ENCODE measurements around the gene RFNG.

RFNG gene

DNA sequence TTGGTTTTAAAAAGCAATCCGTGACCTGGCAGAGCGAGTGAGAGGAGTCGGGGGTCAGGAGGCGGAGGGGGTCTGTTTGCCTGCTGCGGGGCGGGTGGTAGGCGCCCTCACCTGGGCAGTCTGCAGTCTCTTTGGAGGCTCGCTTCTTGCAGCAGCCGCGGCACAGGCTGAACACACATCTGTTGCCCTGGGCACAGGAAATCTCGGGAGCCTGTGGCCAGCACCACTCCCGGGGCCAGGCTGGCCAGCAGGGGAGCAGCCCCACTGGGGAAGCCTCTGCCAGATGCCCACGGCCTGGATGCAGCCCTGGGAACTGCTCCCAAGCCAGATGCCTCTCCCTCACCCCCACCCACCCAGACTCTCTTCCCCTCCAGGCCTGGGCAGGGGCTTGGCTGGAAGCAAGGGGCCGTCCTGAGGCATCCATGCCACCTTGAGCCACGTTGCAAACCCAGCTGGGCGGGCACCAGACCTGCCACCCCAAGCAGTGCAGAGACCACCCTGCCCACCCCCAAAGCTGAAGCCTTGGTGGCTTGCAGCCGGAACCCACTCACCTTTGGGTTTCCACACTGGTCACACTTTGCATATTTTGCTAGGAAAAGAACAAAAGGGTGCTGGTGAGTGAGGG is 6.7 kb upstream of the RFNG start:
- no peak for DNase-seq (ENCODE audit: low read depth)

DNA sequence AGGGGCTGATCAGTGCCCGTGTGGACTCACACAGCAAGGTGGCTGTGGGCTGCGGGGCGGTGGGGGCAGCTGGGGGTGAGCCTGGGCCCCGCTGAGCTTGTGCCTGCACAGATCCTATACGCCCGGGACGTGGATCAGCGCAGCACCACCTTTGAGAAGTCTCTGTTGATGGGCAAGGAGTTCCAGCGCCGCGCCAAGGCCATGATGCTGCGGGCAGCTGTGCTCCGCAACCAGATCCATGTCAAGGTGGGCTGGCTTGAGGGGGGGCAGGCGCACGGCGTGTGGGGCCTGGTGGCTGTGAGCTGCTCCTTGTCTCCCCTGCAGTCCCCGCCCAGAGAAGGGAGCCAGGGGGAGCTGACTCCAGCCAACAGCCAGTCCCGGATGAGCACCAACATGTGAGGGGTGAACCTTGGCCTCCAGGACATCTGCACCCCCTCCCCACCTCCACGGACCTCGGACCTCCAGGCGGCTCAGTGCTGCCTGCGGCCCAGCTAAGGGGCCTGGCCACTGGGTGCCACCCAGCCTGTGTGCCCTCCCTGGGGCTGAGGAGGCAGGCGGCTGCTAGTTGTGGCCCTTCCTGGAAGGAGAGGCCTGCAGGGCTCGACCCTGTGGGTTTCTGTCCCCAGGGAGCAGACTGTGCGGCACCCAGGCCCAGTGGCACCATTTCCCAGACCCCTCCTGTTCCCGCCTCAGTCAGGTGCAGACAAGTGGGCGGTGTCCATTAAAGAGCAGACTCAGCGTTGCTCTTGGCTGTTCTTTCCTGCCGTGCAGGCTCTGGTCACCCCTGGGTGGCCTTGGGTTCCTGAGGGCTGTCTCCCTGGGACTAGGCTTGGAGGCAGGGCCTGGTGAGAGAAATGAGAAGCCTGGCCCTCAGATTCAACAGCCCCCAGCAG is 5.4 kb upstream of the RFNG start:
- DNase-seq (ENCODE audit: low read depth): no peak

DNA sequence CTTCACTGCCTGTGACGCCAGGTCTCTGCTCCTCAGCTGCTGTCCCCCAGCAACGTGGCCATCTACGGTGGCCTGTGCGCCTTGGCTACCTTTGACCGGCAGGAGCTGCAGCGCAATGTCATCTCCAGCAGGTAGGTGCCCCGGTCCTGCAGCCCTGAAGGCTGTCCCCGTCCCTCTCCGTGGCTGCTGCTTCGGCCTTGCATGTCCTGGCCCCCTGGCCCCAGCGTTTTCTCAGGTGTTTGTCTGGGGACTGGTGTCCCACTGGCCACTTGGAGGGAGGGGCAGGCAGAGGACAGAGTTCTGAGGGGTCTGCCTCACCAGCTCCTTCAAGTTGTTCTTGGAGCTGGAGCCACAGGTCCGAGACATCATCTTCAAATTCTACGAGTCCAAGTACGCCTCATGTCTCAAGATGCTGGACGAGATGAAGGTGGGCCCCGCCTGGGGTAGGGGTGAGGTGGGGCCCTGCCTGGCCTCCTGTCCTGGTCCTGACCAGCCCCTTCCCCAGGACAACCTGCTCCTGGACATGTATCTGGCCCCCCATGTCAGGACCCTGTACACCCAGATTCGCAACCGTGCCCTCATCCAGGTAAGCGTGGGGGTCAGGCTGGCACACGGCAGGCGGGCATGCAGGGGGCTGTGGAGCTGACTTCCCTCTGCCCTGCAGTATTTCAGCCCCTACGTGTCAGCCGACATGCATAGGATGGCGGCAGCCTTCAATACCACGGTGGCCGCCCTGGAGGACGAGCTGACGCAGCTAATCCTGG is 4.5 kb upstream of the RFNG start:
- no peak for DNase-seq (ENCODE audit: low read depth)

DNA sequence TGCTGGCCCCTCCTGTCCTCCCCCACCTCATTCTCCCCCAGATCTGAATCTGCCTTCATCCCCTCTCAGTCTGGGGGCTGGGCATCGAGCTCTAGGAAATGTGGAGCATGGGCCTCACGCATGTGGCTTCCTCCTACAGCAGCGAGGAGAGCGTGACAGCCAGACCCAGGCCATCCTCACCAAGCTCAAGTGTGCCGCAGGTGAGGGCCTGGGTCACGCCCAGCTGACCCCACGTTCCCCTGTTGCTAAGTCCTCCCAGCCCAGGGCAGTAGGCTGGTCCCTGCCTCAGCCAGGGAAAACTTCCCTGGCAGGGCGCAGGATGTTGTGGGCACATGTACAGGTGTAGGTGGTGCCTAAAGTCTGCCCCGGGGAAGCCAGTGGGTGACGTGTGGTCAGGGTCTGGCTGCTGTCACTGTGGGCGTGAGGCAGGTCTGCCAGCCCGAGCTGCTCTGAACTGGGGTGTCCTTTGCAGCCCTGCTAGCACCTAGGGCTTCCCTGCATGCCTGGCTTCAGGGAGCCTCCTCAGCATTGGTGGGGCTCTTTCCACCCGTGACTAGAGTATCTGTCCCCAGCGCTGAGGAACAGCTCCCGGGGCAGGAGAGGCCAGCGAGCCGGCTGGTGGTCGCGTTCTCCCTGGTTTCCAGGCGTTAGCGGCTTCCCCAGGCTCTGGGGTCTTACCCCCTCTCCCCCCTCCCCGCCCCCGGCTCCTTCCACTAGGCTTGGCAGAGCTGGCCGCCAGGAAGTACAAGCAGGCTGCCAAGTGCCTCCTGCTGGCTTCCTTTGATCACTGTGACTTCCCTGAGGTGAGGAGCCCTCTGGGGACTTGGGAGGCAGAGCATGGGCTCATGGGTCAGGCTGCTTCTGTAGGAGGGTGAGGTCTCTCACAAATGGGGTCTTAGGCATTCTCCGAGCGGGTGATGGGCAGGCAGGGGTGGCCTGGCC is 3.7 kb upstream of the RFNG start:
- no peak for DNase-seq (ENCODE audit: low read depth)

DNA sequence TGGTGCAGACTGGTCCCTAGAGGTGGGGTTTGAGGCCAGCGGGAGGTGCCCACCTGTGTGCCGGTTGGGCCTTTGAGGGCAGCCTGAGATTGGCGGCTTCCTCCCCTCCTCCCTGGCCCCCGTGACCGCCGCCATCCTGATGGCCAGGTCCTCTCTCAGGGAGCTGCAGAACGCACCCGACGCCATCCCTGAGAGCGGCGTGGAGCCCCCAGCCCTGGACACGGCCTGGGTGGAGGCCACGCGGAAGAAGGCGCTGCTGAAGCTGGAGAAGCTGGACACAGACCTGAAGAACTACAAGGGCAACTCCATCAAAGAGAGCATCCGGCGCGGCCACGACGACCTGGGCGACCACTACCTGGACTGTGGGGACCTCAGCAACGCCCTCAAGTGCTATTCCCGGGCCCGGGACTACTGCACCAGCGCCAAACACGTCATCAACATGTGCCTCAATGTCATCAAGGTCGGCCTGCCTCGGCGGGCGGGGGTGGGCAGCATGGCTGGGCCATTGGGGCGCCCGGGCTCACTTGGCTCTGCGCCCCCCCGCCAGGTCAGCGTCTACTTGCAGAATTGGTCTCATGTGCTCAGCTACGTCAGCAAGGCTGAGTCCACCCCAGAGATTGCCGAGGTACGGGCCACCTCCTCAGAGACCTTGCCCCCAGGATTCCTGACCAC is 2.9 kb upstream of the RFNG start:
- no peak for DNase-seq (ENCODE audit: low read depth)

DNA sequence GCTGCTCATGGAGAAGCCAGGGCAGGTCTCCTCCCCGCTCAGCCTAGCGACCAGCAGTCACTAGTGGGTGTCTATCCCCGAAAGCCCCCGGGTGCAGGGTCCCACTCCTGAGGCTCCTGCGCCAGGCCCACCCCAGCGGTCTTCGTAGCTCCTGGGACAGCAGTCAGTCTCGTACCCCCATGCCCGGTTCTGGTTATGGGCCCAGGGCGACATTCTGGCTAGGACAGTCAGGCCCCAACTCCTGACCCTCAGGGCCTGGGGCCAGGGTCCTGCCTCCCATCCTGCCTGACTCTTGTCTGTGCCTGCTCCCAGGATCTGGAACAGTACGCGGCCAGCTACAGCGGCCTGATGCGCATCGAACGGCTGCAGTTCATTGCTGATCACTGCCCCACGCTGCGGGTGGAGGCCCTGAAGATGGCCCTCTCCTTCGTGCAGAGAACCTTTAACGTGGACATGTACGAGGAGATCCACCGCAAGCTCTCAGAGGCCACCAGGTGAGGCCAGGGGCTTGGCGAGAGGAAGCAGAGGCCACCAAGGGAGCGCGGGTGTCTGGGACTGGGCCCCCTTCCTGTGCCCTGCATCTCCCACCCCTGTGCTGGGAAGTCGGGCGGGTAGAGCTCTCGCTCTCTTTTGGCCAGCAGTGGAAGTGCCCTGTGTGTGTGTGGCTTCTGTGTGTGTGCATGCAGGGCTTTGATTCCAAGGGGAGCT is 2.1 kb upstream of the RFNG start:
- DNase-seq (ENCODE audit: low read depth): no peak

DNA sequence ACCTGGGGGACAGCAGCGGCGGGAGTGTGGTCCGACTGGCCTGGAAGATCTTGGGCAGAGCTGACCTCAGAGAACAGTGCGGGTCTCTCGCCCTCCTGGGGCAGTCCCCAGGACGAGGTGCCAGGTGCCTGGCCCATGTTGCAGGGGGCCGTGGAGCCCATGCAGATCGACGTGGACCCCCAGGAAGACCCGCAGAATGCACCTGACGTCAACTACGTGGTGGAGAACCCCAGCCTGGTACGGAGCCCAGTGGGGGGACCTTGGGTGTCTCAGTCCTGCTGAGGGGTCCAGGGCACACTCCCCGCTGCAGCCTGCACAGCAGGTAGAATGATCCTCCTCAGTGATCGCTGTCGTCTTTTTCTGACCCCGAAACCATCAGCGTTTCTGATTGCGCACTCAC is 1.5 kb upstream of the RFNG start:
- DNase-seq (ENCODE audit: low read depth): no peak

DNA sequence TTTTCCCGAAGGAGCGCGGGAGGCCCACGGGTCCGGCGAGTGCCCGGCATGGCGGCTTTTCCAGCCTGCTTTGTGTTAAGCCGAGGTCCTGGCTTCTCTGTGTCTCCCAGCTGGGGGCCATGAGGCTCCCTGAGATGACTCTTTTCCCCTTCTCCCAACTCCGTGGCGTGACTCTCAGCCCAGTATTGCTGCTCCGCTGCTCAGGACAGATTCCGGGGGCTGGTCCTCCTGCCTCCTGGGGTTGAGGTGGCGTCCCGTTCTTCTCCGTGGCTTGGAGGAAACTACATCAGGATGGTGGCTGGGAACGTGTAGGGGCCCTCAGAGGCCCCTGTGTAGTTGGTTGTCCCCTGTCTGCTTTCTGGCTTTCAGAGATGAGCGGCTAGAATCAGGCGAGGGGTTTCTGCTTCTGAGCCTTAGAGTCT is 1.0 kb upstream of the RFNG start:
- DNase-seq (ENCODE audit: low read depth): no peak

DNA sequence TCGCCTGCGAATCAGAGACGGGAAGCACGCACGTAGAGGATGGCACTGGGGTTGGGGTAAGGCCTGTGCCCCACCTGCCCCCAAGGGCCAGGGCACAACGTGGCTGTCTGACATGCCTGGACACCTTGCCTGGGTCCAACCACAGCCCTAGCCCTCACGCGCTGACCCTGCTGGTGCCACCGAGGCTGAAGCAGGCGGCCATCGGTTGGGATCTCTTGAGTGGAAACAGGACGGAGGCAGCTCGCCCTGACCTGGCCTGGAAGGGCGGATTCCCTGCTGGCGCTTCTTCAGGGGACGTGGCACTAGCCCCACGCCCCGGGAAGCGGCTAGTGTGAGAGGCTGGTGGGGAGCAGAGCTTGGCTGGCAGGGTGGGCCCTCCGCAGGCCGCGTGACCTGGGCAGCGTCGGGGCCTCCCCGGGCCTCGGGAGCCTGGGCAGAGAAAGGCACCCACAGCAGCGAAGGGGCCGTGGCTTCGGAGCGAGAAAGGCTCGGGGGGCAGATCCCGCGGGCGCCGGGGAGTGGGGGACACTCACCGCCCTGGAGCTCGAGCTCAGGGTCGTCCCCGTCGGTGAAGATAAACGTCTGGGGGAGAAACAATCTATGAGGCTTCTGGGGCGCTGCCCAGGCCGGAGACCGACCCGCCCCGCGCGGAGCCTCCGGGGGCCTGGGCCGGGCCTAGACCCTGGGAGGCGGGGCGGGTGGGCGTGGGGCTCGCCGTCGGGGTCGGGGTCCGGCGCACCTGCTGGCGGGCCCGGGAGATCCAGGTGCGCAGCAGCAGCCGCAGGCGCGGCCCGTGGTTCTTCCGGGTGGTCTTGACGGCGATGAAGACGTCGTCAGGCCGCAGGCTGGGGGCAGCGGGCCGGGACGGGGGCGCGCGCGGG is 610 bp downstream of the RFNG start:
- no peak for DNase-seq (ENCODE audit: low read depth)

DNA sequence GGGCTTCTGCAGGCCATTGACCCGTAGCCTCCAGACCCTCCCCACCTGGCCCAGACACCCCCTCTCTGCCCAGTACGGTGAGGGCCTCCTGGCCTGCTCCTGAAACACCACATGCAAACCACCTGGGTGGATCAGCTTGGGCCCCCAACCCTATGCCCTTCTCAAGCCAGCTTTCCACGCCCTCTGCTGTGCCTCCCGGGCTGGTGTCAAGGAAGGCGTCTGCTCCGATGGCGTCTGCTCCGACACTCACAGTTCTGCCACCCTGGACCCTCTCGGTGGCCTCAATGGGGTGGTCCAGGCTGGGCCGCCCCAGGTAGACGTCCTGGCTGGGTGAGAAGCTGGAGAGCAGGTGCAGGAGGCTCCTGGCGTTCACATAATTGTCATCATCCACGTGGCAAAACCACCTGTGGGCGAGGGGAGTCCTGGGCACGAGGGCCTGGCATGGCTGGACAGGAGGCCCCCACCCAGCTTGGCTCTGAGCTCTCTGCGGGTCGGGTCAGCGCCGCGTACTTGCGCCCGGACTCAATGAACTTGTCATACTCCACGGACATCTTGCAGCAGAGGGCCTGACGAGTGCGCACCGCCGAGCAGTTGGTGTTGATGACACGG is 1.4 kb downstream of the RFNG start:
- DNase-seq (ENCODE audit: low read depth): no peak

DNA sequence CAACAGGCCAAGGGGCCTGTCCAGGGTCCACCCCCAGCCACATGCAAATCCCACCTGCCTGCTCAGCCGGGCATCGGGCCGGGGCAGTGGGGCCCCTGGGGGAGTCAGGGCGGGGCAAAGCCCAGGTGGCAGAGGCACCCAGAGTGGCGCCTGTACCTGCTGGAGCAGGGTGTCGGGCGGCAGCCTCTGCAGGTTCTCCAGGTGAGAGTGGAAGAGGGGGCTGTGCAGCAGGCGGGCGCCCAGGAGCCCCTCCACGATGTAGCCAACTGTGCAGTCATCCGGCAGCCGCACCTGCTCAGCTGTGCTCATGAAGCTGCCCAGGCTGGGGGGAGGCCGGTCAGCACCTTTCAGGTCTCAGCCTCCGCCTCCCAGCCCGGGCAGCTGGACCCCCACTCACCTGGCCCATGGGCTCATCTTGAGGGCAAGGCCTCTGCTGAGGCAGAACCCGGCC is 2.1 kb downstream of the RFNG start:
- DNase-seq (ENCODE audit: low read depth): no peak

DNA sequence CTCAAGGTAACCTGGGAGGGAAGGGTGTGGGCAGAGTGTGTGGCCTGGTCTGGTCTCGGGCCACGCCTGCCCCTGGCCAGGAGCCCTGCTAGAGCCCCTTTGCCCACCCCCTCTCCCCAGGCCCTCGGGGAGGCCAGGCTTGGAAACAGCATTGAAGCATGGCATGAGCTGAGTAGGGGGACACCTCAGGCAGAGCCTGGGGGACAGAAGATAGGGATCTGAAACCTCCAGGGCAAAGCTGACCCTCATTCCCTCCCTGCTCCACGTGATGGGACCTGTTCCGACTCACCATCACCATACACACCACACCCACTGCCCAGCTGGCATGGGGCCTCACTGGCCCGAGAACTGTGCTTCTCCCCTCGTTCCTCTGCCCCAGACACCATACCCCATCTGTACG is 2.5 kb downstream of the RFNG start:
- no peak for DNase-seq (ENCODE audit: low read depth)

DNA sequence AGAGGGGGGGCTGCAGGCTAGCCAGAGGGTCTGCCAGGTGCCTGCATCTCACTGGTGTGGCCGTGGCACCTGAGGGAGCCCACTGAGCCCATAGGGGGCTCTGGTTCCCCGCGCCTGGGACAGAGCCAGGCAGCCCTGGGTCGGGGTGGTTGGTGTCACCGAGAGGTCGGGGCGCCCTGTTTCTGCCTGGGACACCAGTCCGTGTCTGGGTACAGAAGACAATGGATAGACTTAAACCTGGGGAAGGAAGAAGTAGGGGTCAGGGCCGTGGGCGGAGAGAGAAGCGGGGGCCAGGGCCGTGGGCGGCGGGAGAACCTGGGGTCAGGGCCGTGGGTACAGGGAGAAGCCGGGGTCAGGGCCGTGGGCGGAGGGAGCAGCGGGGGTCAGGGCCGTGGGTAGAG is 3.0 kb downstream of the RFNG start:
- no peak for DNase-seq (ENCODE audit: low read depth)

DNA sequence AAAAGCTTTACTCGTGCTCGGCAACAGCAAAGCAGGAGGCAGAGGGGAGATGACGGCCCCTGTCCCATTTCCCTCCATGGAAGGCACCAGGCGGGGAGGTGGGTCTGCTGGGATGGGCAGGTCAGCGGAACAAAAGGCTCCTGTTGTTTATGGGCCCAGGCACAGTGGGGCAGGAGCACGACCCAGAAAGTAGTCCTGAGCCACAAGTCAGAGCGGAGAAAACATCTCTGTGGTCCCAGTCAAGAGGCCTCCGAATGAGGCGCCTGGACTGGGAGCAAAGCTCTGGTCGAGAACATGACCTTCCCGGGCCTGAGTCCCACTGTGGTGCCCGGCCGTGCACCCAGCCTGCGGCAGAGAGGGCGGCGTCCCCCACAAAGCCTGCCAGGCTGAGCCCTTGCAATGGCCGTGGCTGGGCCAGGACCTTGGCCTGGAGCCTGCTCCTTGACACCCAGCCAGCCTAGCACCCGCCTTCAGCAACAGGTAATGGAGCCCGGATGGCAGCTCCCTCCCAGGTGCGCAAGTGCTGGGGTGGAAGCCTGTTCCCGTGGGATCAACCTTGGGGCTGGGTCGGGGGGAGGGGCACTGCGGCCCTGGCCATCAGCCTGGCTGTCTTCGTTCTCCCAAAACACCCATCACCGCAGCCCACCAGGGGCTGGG is 3.6 kb downstream of the RFNG start:
- DNase-seq (ENCODE audit: low read depth): no peak

DNA sequence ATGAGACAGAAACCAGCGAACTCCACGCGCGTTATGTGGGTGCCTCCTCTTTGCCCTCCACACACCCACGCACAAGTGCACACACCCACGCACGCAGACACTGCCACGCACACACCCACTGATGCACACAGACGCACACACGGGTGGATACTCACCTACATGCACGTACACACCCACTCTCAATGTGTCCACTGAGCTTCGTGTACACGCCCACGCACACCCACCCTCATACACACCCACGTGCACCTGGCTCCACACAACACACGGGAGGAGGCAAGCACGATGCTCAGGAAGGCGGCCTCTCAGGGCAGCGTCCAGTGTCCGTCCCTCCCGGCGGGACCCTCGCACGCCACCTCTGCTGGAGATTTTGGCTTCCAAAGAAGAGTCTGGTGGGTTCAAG is 4.2 kb downstream of the RFNG start:
- DNase-seq (ENCODE audit: low read depth): no peak

DNA sequence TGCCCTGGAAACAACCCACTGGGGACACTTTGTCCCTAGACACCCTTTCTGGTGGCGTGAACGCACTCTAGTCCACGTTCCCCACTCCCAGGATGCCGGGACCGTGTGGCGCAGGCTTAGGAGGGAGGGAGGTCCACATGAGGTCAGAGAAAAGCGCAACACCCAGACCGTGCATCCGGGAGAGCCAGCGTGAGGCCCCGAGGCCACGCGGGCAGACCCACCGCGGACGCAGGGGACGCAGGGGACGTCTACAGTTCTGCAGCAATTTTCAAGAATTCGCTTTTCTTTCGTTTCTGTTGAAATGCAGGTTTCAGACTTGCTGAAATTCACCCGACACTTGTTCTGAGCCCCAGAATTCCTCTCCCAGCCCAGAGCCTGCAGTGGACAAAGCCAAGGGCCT is 4.7 kb downstream of the RFNG start:
- DNase-seq (ENCODE audit: low read depth): no peak

DNA sequence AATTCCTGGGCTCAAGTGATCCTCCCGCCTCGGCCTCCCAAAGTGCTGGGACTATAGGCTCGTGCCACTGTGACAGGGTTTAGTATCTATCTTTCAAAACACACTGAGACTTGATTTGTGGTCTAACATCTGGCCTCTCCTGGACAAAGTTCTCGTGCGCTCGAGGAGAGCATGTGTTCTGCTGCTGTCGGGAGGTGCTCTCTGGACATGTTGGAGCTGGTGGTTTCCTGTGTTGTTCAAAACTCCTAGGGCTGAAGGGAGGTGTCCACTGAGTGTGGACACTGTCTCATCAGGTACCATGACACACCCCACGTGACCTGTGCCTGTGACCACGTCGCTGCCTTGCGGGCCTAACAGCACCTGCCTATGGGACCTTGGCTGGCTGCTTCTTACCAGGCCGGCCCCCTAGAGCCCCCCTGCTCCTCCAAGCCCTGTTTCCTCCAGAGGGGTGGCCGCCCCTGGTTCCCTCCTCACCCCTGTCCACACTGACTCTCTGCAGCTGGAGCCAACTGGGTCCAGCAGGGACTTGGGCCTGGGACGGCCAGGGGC is 5.6 kb downstream of the RFNG start:
- DNase-seq (ENCODE audit: low read depth): no peak

DNA sequence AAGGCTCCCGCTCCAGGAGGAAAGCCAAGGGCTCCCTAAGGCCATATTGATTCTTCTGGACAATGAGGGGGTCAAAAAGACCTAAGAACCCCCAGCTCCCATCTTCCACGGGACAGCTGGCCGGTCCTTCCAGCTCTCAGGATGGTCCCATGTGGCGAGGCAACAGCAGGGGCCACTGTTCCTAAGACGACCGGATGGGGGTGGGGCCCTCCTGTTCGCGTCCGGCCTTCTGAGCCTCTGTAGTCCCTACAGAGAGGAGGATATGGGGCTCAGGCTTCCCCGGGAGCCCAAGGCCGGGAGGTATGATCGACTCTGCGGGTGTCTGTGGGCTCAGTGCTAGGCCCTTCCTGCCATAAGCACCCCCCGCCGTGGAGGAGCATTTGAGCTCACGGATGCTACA is 8.1 kb downstream of the RFNG start:
- no peak for DNase-seq (ENCODE audit: low read depth)

Data from activated T-cell treated with anti-CD3 and anti-CD28 coated beads for 24 hours (primary cell).